PFSK-1 (cell line): Measurements from ENCODE around the gene MSL1.

Source experiments
- FOXP2 ChIP-seq: optimal IDR thresholded peaks from 2 replicates; pipeline ENCODE3; 2011; ENCODE audit warnings: borderline replicate concordance, control low read depth, inconsistent platforms; ENCODE audit not compliant: insufficient read depth; ENCODE audit errors: extremely low read length, extremely low read depth
- POLR2AphosphoS5 ChIP-seq: IDR thresholded peaks from 2 replicates; pipeline ENCODE4 v1.6.1; 2012; ENCODE audit warnings: low read depth, mild to moderate bottlenecking, control low read depth, low read length, moderate library complexity
- SIN3A ChIP-seq: IDR thresholded peaks from 2 replicates; pipeline ENCODE4 v1.6.1; 2012; ENCODE audit warnings: mild to moderate bottlenecking, low read length, moderate library complexity, borderline replicate concordance; ENCODE audit not compliant: insufficient read depth
- TAF1 ChIP-seq: IDR thresholded peaks from 2 replicates; pipeline ENCODE4 v1.6.1; 2012; ENCODE audit warnings: low read length, control low read depth, borderline replicate concordance; ENCODE audit not compliant: insufficient read depth
- TF ChIP-seq, protein P1 (sequence below), 2 experiments: IDR thresholded peaks; 2 replicates each; pipeline versions ENCODE4 v1.6.1 to v1.8.0; 2011 to 2012; ENCODE audit warnings: low read depth in 2 of 2, low read length in 2 of 2, control low read depth in 1 of 2, inconsistent platforms in 1 of 2, mild to moderate bottlenecking in 1 of 2, moderate library complexity in 1 of 2; ENCODE audit not compliant: insufficient read depth in 1 of 2

MSL1 gene

DNA sequence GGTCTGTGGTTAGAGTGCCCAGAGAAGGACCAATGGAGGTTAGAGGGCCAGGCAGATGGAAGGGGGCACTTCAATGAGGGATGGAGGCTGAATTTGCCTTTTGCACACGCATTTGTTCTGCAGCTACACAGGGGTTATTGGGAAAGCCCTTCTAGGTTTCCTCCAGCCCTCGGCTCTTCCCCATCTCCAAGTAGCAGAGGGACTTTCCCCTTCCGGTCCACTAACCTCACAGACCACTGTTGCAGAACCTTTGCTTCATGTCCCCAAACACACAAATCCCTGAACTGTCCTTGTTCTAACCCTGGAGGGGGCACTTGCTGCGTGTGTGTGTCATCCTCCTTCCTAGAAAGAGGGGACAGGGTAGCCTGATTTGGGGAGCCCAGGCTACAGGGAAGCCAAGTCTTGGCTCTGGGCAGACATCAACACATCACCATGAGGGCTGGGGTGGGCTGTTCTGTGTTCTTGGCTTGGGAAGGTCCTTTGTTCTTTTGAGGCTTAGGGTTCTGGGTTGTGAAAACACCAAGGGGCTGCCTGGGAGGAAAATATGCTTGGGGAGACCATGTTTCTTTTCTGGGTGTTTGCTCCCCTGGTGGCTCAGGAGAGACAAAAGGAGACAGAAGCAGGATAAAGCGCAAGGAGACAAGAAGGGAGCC, 14.1 kb upstream of the MSL1 start:
- TF ChIP-seq SIN3A (no peak), FOXP2 (no peak), POLR2AphosphoS5 (no peak), TAF1 (no peak)
- TF ChIP-seq, protein P1, sequence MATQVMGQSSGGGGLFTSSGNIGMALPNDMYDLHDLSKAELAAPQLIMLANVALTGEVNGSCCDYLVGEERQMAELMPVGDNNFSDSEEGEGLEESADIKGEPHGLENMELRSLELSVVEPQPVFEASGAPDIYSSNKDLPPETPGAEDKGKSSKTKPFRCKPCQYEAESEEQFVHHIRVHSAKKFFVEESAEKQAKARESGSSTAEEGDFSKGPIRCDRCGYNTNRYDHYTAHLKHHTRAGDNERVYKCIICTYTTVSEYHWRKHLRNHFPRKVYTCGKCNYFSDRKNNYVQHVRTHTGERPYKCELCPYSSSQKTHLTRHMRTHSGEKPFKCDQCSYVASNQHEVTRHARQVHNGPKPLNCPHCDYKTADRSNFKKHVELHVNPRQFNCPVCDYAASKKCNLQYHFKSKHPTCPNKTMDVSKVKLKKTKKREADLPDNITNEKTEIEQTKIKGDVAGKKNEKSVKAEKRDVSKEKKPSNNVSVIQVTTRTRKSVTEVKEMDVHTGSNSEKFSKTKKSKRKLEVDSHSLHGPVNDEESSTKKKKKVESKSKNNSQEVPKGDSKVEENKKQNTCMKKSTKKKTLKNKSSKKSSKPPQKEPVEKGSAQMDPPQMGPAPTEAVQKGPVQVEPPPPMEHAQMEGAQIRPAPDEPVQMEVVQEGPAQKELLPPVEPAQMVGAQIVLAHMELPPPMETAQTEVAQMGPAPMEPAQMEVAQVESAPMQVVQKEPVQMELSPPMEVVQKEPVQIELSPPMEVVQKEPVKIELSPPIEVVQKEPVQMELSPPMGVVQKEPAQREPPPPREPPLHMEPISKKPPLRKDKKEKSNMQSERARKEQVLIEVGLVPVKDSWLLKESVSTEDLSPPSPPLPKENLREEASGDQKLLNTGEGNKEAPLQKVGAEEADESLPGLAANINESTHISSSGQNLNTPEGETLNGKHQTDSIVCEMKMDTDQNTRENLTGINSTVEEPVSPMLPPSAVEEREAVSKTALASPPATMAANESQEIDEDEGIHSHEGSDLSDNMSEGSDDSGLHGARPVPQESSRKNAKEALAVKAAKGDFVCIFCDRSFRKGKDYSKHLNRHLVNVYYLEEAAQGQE (IDR thresholded peaks at IDR 0.05; ENCODE audit: insufficient read depth in 1 of 2, low read depth in 2 of 2, low read length in 2 of 2) = no peak

DNA sequence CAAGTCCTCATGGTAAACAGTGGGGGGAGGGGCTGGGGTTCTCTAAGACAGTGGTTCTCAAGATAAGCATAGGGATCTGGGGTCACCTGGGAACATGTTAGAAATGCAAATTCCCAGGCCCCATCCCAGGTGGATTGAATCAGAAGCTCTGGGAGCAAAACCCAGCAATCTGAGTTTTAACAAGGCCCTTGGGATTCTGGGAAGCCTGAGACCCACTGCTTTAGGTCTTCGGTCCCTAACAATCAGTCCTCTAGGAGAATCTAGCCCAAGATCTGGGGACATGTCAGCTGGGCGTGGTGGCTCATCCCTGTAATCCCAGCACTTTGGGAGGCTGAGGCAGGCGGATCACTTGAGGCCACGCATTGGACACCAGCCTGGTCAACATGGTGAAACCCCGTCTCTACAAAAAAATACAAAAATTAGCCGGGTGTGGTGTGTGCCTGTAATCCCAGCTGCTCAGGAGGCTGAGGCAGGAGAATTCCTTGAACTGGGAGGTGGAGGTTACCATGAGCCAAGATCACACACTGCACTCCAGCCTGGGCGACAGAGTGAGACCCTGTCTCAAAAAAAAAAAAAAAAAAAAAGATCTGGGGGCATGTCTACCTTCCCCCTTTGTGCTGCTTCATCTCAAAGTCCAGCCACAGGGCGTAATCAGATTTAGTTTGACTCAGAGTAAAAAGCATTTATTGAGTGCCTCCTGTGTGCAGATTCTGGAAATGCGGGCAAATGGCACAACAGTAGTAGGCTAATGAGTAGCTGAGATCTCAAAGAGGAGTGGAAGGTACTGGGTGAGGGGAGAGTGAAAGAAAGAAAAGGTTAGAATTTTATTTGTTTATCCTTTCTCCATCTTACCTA, 12.6 kb upstream of the MSL1 start:
- no peak for TF ChIP-seq POLR2AphosphoS5
- no peak for TF ChIP-seq TAF1
- TF ChIP-seq, protein P1 (IDR thresholded peaks at IDR 0.05; ENCODE audit: insufficient read depth in 1 of 2, low read depth in 2 of 2, low read length in 2 of 2) = no peak
- TF ChIP-seq FOXP2 = no peak

DNA sequence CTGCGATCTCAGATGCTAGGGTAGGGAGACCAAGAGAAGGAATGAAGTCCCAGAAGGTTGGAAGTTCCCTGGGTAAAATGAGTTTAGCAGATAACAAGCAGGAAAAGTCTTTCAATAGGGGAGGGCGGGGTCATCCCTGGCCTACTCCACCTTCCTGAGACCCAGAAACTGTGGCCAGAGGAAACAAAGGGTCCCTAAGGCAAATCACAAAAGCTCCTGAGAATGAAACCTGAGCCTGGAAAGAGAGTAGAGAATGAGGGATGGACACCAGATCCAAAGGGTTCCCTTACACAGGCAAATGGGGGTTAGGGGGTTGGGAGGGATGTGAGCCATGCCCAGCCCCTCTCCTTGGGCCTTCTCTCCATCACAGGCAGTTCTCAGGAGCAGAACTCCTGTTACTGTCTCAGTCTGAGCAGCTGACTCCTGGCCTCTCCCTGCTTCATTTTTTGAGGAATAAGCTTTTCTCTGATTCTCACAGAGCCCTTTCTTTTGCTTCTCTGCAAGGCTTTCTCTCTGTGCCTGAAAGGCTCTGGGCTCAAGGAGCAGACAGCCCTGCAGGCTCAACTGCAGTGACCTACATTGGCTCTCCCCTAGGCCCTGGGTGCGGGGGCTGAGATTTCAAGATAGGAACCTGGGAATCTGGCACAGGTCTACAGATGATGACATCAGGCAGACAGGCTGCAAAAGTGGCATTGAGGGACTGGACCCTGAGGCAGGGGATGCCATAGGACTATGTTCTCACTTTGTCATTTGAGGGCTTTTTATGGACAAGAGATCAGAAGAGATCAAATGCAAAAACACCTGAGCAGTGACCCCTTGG, 11.5 kb upstream of the MSL1 start:
- TF ChIP-seq TAF1 (no peak), POLR2AphosphoS5 (no peak), SIN3A (no peak), FOXP2 (no peak)
- TF ChIP-seq, protein P1 (IDR thresholded peaks at IDR 0.05; ENCODE audit: insufficient read depth in 1 of 2, low read depth in 2 of 2, low read length in 2 of 2) = no peak

DNA sequence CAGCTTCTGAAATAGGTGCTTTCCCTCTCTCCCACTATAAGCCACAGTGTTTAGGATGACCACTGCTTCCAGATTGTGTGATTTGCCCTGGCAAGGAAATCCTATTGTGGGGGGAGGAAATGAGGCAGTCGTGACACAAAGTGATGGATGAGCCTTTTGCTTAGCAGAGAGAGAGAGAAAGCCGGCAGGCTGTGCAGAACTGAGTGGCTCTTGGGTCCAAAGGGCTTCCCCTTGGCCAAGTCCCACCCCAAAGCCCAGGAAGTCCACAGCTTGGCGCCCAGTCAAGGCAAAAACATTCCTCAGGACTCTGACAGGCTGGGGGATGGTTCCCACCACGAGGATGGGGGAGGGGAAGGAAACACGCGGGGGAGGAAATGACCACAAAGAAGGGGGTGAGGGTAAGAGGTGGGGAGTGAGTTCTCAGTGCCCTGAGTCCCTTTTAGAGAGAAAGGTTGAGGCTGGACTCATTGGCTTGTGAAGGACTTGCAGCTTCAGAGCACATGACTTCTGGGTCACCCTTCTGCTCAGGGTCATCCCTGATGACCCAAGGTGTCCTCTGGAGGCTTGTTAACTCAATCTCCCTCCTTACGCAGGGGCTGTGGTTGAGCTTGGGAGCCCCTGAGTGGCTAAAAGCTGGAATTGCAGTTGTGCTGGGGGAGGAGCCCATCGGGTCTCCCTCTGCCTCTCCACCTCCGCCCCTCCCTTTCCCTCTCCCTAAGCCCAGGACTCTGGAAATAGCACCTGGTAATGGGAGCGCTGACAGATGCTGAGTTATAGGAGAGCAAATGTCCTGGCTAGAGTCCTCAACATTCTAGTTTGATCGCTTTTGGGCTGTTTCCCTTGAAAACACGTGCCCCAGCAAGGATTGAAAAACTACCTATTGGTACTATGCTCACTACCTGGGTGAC, 10.3 kb upstream of the MSL1 start:
- TF ChIP-seq FOXP2 (no peak), POLR2AphosphoS5 (no peak), TAF1 (peak; percentile 62; the same call in 1 of the 2 replicates), SIN3A (no peak; the same call in 1 of the 2 replicates)
- TF ChIP-seq, protein P1 (IDR thresholded peaks at IDR 0.05; ENCODE audit: insufficient read depth in 1 of 2, low read depth in 2 of 2, low read length in 2 of 2) = peak; percentile 34 to 63; a peak in 2 of 4 replicates
